Testis (tissue), 3 donors: ENCODE results near the gene ENTHD1. TPM values are rescaled to one million over a fixed set of nuclear protein-coding genes. Genes with fewer than 3 reads are reported as not detected.

ENCODE experiments used
- DNase-seq: peaks from one replicate; pipeline ENCODE4 v3.0.0-alpha.2; 2019
- H3K27ac ChIP-seq, 2 donors: fragments of 200-600 bp; sonication (generic); one replicate each; pipeline ENCODE4 v1.5.1; 2019
- H3K27me3 ChIP-seq: fragments of 200-600 bp; sonication (generic); one replicate; pipeline ENCODE4 v1.5.1; 2019
- H3K36me3 ChIP-seq: fragments of 200-600 bp; sonication (generic); one replicate; pipeline ENCODE4 v1.5.1; 2017; ENCODE audit warnings: low read depth; ENCODE audit errors: missing control alignments
- H3K4me1 ChIP-seq: fragments of 200-600 bp; sonication (generic); one replicate; pipeline ENCODE4 v1.5.1; 2019
- H3K4me3 ChIP-seq, 2 donors: fragments of 200-600 bp; sonication (generic); one replicate each; pipeline ENCODE4 v1.5.1; 2017 to 2019
- H3K9me3 ChIP-seq: fragments of 200-600 bp; sonication (generic); one replicate; pipeline ENCODE4 v1.5.1; 2017
- POLR2A ChIP-seq: fragments of 450-650 bp; IDR thresholded peaks from one replicate; pipeline ENCODE4 v1.6.1; 2017; ENCODE audit warnings: antibody characterized with exemption, mild to moderate bottlenecking, moderate library complexity
- WGBS, 2 donors: methylation state at CpG; one replicate each; pipeline ENCODE4 v1.1.5; 2018; 5-methylcytosine and 5-hydroxymethylcytosine counted together
- intact Hi-C: fragments of 100-400 bp; cut with DNase I; formaldehyde crosslinking; loops from one replicate; pipeline ENCODE4 v1.15.1; 2023; ENCODE audit warnings: low total_unique reads
- polyA plus RNA-seq: library from polyadenylated mRNA; stranded (reverse); fragments of 350-450 nt; fragmentation: Illumina TruSeq; extraction: RNeasy Lipid Tissue Mini Kit (QIAGEN cat#74804); gene quantifications from one replicate; pipeline ENCODE4 v1.2.3, GENCODE V29; 2014; ENCODE audit warnings: low read depth, low replicate concordance; ENCODE audit not compliant: insufficient read depth
- total RNA-seq, 2 donors: library from RNA; depleted of rRNA; stranded (reverse); fragments of >200 nt; gene quantifications; one replicate each; pipeline ENCODE4 v1.2.3, GENCODE V29; 2016
- TF ChIP-seq, protein P1 (sequence below), 3 experiments: fragments of 450-650 bp in 2 of 3; fragments of 200-600 bp in 1 of 3; sonication (generic) in 1 of 3; IDR thresholded peaks; one replicate each; pipeline ENCODE4 v1.5.1; 2016 to 2019; ENCODE audit warnings: antibody characterized with exemption in 3 of 3, mild to moderate bottlenecking in 2 of 3, moderate library complexity in 1 of 3

Gene ENTHD1
- total and polyA plus RNA-seq, 3 donors from 2014 or later, result 10.9 to 21.1 (median 12.0) TPM

DNA sequence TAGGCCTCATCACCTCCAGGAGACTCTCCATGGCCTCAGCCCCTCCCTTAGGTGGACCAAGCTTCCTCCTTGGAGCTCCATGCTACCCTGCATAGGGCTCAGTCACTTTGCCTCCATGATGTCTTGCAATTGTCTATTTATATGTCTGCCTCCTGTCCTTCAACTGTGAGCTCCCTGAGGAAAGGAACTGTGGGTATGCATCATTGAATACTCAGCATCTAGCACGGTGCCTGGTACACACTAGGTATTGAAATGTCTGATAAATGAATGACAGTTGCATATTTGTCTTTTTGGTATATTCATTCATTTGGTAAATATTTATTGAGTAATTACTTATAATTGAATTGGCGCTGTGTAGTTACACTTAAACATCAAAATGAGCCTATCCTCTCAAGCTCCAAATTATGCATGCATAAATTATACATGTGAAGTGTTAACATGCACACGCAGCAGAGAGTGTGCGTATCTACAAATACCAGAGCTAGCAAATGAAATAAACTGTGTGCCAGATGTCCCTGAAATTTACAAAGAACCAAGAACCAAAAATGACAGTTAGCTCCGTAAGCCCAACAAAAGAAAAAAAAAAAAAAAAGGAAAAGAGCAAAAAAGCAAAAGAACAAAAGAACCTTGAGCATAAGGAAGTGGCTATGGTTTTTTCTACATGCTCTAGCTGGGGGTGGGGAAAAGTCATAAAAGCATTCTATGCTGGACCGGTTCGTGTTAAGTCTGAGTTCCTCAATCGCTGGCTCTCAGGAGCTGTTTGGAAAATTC, 32.5 kb upstream of the ENTHD1 start:
- Histone ChIP-seq H3K27ac (no peak overlapping the region), H3K4me3 (no peak overlapping the region), H3K27me3 (no peaks in the 10 kb centered on the region), H3K4me1 (no peaks in the 10 kb centered on the region), H3K36me3 (no peaks in the 10 kb centered on the region), H3K9me3 (no peaks in the 10 kb centered on the region)
- no peak for DNase-seq
- TF ChIP-seq, protein P1, sequence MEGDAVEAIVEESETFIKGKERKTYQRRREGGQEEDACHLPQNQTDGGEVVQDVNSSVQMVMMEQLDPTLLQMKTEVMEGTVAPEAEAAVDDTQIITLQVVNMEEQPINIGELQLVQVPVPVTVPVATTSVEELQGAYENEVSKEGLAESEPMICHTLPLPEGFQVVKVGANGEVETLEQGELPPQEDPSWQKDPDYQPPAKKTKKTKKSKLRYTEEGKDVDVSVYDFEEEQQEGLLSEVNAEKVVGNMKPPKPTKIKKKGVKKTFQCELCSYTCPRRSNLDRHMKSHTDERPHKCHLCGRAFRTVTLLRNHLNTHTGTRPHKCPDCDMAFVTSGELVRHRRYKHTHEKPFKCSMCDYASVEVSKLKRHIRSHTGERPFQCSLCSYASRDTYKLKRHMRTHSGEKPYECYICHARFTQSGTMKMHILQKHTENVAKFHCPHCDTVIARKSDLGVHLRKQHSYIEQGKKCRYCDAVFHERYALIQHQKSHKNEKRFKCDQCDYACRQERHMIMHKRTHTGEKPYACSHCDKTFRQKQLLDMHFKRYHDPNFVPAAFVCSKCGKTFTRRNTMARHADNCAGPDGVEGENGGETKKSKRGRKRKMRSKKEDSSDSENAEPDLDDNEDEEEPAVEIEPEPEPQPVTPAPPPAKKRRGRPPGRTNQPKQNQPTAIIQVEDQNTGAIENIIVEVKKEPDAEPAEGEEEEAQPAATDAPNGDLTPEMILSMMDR (IDR thresholded peaks at IDR 0.05), result no peak
- TF ChIP-seq POLR2A, result no peak
- intact Hi-C loops, result no loop called here
- WGBS, 2 donors, result 71 to 81% methylated on average over 8 of the region's 8 CpGs

DNA sequence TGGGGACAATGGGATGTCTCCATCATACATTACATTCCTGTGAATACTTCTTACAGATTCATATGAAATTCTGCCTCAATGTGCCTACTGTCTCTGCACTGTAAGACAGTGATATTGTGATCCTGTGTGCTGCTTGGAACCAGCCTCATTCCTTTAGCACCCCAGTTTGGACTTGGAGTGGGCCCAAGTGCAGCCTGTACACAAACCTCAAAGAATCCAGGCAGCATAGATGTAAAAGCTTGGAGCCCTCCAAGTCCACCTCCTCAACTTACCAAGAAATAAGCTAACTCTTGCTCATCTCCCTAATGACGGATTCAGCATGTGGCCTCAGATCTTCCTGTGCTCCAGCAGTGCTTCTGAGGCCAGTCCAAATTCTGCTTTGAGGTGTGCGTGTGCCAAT, 31.7 kb upstream of the ENTHD1 start:
- Histone ChIP-seq H3K9me3 (no peaks in the 10 kb centered on the region), H3K4me1 (no peaks in the 10 kb centered on the region), H3K4me3 (no peak overlapping the region), H3K36me3 (no peaks in the 10 kb centered on the region), H3K27me3 (no peaks in the 10 kb centered on the region), H3K27ac (no peak overlapping the region)
- DNase-seq, result no peak
- TF ChIP-seq, protein P1 (IDR thresholded peaks at IDR 0.05), result no peak
- no peak for TF ChIP-seq POLR2A
- WGBS, 2 donors, result 68 to 73% methylated on average over 2 of the region's 2 CpGs
- intact Hi-C loops, result no loop called here

DNA sequence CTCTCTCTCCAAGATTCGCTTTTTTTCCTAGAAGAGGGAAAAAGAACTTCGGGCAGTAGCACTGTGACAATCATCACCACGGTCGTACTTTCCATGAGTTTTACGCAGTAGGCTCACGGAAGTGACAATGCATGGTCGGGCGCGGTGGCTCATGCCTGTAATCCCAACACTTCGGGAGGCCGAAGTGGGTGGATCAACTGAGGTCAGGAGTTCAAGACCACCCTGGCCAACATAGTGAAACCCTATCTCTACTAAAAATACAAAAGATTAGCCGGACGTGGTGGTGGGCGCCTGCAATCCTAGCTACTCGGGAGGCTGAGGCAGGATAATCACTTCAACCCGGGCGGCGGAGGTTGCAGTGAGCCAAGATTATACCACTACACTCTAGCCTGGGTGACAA, 30.7 kb upstream of the ENTHD1 start:
- no peak for TF ChIP-seq POLR2A
- TF ChIP-seq, protein P1 (IDR thresholded peaks at IDR 0.05), result no peak
- Histone ChIP-seq H3K9me3 (no peaks in the 10 kb centered on the region), H3K36me3 (no peaks in the 10 kb centered on the region), H3K4me1 (no peaks in the 10 kb centered on the region), H3K27me3 (no peaks in the 10 kb centered on the region), H3K4me3 (no peak overlapping the region), H3K27ac (no peak overlapping the region)
- WGBS, 2 donors, result 91 to 96% methylated on average over 17 to 18 of the region's 18 CpGs
- intact Hi-C loops, result no loop called here
- DNase-seq, result no peak

DNA sequence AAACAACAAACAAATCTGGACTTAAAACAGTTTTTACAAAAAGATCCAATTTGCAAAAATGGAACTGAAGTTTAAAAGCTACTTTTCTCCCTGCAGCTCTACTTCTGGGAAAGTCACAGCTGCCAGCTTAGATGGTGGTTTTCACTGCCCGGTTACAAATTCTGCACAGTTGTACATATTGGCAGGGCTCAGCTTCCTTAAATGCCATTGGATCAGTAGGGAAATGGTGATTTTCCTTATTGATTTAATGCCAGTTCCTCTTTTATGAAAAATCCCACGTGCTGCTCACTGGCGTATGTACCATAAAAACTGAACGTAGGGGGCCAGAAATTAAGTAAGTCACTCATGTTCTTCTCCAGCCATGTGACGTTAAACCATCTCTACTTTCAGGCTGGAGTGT, 30.1 kb upstream of the ENTHD1 start:
- no peaks in the 10 kb centered on the region for H3K9me3 ChIP-seq
- WGBS, 2 donors, result 80 to 81% methylated on average over 5 of the region's 5 CpGs
- no peaks in the 10 kb centered on the region for H3K27me3 ChIP-seq
- intact Hi-C loops, result no loop called here
- no peak for DNase-seq
- no peaks in the 10 kb centered on the region for H3K36me3 ChIP-seq
- no peak overlapping the region for H3K4me3 ChIP-seq
- H3K4me1 ChIP-seq, result no peaks in the 10 kb centered on the region
- no peak overlapping the region for H3K27ac ChIP-seq
- no peak for TF ChIP-seq POLR2A
- TF ChIP-seq, protein P1 (IDR thresholded peaks at IDR 0.05), result no peak

DNA sequence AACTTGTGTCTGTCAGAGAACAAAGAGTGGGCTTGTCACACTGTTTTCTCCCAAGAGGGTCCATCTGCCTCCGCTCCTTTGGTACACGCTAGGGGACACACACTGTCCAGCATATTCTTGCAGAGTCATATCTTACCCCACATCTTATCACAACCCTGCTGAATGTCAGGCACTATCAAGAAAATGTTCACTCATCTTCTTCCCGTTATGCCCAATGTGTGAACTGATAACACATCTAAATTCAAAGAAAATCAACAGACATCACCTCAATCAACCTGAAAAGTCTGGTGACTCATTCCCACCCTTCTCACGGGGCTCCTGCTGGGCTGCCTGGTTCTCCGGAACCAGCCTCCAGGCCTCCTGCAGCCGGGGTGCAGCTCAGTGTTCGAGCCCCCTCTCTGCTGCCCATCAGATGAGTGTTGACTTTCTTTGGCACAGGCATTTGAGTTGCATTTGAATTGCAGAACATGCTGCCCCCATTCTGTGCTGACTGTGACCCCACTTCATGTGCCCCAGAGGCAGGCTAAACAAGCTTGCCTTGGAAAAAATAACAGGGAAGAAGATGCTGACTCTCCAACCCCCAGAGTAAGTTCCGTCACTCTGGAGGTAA, 26.7 kb upstream of the ENTHD1 start:
- intact Hi-C loops, result no loop called here
- TF ChIP-seq, protein P1 (IDR thresholded peaks at IDR 0.05), result no peak
- TF ChIP-seq POLR2A, result no peak
- Histone ChIP-seq H3K36me3 (no peaks in the 10 kb centered on the region), H3K27me3 (no peaks in the 10 kb centered on the region), H3K27ac (no peak overlapping the region), H3K4me3 (no peak overlapping the region), H3K9me3 (no peaks in the 10 kb centered on the region), H3K4me1 (no peaks in the 10 kb centered on the region)
- 95 to 96% methylated on average over 8 of the region's 8 CpGs for WGBS, 2 donors
- DNase-seq, result no peak
